ENCODE measurements around the gene CHRNB2.

CHRNB2 gene

GRCh38 chr1:154553056-154554030 is 14.2 kb upstream of the CHRNB2 start:
- no peak for ATAC-seq
- no peak for DNase-seq

- ATAC-seq, result no peak
- DNase-seq, result no peak
Measured at GRCh38 chr1:154556422-154556821, 11.2 kb upstream of the CHRNB2 start.

GRCh38 chr1:154557248-154557938 is 10.2 kb upstream of the CHRNB2 start:
- DNase-seq, result no peak
- no peak for ATAC-seq

GRCh38 chr1:154557939-154558719 is 9.4 kb upstream of the CHRNB2 start, which contains the start of gene UBE2Q1:
Gene UBE2Q1 (minus strand): TSS chr1:154558662. CDS start chr1:154558553, 109 bp downstream.
- DNase-seq, result peak; percentile 44
- ATAC-seq, result no peak

GRCh38 chr1:154558720-154559465 is 8.7 kb upstream of the CHRNB2 start:
- ATAC-seq (peak; percentile 95), DNase-seq (peak; percentile 100)

GRCh38 chr1:154559466-154560044 is 8.0 kb upstream of the CHRNB2 start:
- DNase-seq, result peak; percentile 87
- ATAC-seq, result peak; percentile 41

- ATAC-seq (no peak), DNase-seq (no peak)
Measured at GRCh38 chr1:154565876-154566275, 1.7 kb upstream of the CHRNB2 start.

GRCh38 chr1:154568157-154568815 is 708 bp downstream of the CHRNB2 start:
- DNase-seq (no peak), ATAC-seq (no peak)

GRCh38 chr1:154571244-154571963 is 3.8 kb downstream of the CHRNB2 start:
- DNase-seq, result no peak
- no peak for ATAC-seq

- ATAC-seq (no peak), DNase-seq (no peak)
Measured at GRCh38 chr1:154571964-154572288, 4.3 kb downstream of the CHRNB2 start.

- no peak for ATAC-seq
- no peak for DNase-seq
Measured at GRCh38 chr1:154572468-154573167, 5.0 kb downstream of the CHRNB2 start.

GRCh38 chr1:154573168-154573510 is 5.6 kb downstream of the CHRNB2 start:
- no peak for DNase-seq
- ATAC-seq, result no peak

GRCh38 chr1:154574716-154575115 is 7.1 kb downstream of the CHRNB2 start:
- peak; percentile 20 for ATAC-seq
- no peak for DNase-seq

GRCh38 chr1:154575147-154575927 is 7.8 kb downstream of the CHRNB2 start:
- DNase-seq, result no peak
- ATAC-seq, result no peak

GRCh38 chr1:154575951-154576566 is 8.5 kb downstream of the CHRNB2 start:
- no peak for DNase-seq
- no peak for ATAC-seq

- ATAC-seq (no peak), DNase-seq (no peak)
Measured at GRCh38 chr1:154577346-154578057, 9.9 kb downstream of the CHRNB2 start.

GRCh38 chr1:154578058-154578418 is 10.5 kb downstream of the CHRNB2 start:
- DNase-seq, result no peak
- no peak for ATAC-seq

- ATAC-seq, result no peak
- DNase-seq, result no peak
Measured at GRCh38 chr1:154579374-154579773, 11.8 kb downstream of the CHRNB2 start.

All from stimulated activated naive CD8-positive, alpha-beta T cell treated with anti-CD3 and anti-CD28 coated beads, Interleukin-15, Interleukin-2, amounts not matched to agents 100 U/mL and 50 U/mL, for 24 hours (primary cell).